CD4-positive, alpha-beta T cell treated with Interleukin-12 subunit alpha and Interleukin-12 subunit beta, for 1 hour (primary cell): ENCODE measurements around the gene RPLP2.

Experiments used
- DNase-seq: peaks from one replicate; pipeline ENCODE4 v3.0.0-alpha.2; 2020

RPLP2 gene

DNA sequence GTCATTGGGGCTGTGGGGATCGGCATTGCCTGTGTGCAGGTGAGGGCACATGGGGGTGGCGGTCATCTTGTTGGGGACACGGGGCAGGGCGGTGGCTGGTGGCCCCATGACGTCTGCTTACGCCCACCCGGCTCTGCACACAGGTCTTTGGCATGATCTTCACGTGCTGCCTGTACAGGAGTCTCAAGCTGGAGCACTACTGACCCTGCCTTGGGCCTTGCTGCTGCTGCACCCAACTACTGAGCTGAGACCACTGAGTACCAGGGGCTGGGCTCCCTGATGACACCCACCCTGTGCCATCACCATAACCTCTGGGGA is 28.2 kb downstream of the RPLP2 start:
- no peak for DNase-seq

DNA sequence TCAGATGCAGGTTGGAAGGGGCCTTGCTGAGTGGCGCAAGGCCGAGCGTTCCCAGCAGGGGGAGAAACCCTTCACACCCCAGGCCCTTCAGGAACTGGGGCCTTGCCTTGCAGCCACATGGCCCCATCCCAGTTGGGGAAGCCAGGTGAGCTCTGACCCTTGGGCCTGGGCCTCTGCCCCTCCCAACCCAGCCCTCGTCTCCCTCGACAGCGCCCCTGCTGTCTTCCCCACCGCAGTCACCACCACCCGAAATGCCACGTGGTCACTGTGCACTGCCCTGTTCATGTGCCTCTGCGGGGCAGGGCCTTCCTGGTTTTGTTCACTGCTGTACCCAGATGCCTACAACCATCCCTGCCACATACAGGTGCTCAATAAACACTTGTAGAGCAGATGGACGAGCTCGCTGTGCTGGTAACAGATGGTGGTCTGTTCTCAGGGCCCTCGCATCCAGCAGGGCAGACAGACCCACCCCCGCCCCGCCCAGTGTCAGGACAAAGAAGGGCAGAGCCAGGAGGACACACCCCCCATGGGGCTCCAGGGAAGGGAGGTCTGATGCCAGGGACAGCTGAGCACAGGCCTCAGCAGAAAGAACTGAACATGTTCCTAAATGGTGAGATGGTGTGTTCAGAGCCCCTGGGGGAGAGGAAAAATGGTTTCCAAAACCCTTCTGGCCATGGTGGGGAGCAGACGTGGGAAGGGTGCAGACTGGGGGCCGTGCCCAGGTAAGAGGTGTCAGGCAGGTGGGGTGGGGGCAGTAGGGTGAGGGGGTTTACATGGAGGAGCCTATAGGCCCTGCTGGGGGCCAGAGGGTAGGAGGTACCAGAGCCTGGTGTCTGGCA is 28.9 kb downstream of the RPLP2 start:
- DNase-seq: no peak

DNA sequence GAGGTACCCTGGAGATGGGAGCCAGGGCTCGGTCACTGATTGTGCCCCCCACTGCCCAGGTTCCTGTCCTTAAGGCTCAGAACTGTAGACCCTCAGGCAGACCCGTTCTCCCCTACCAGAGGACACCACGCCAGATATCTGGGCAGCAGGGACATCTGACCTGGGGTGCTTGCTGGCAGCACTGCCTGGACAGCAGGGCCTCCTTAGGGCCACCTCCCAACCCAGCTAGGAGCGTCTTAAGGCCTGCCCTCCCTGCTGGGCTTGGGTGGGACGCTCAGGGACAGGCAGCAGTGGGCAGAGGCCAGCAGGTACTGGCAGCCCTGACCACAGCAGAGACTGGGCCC is 29.5 kb downstream of the RPLP2 start:
- DNase-seq: no peak

DNA sequence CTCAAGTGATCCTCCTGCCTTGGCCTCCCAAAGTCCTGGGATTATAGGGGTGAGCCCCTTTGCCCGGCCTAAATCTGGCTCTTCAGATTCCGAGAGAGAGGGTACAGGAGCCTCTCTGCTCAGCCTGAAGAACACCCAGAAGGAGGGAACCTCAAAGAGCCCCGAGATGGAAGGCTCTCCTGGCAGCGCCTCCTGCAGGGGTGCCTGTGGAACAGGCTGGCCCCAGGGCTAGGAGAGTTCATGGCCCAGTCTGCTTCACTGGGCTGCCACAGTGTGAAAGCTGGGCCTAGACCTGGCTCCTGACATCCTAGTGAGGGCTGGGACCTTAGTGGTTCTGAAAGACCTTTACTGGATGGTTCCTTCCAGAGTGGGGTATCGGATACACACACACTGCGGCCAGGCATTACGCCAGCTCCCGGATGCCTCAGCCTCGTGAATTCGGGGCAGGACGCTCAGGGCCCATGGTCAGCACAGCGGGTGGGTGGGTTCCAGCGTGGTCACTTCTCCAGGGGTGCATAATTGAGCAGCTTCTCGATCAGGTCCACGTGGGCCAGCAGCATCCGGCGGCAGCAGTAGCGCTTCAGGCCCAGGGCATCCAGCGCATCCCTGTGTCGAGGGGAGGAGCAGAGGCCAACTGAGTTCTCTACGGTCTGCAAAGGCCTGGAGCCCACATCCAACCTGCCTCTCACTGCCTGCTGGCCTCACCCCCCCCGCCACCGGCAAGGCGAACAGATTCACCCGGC is 30.3 kb downstream of the RPLP2 start:
- DNase-seq: no peak

- no peak for DNase-seq
These were observed 32.2 kb downstream of the RPLP2 start for GRCh38 chr11:841981-842369.

- peak; percentile 89 for DNase-seq
These were observed 32.7 kb downstream of the RPLP2 start, which contains the start of the genes POLR2L and TSPAN4 for GRCh38 chr11:842370-843002. Gene POLR2L (minus strand): TSS chr11:842529. CDS start chr11:842508, 21 bp downstream. Gene TSPAN4 (plus strand): TSS chr11:842852. CDS start chr11:850305, 7,453 bp downstream.

- no peak for DNase-seq
These were observed 33.4 kb downstream of the RPLP2 start for GRCh38 chr11:843086-843734.

DNA sequence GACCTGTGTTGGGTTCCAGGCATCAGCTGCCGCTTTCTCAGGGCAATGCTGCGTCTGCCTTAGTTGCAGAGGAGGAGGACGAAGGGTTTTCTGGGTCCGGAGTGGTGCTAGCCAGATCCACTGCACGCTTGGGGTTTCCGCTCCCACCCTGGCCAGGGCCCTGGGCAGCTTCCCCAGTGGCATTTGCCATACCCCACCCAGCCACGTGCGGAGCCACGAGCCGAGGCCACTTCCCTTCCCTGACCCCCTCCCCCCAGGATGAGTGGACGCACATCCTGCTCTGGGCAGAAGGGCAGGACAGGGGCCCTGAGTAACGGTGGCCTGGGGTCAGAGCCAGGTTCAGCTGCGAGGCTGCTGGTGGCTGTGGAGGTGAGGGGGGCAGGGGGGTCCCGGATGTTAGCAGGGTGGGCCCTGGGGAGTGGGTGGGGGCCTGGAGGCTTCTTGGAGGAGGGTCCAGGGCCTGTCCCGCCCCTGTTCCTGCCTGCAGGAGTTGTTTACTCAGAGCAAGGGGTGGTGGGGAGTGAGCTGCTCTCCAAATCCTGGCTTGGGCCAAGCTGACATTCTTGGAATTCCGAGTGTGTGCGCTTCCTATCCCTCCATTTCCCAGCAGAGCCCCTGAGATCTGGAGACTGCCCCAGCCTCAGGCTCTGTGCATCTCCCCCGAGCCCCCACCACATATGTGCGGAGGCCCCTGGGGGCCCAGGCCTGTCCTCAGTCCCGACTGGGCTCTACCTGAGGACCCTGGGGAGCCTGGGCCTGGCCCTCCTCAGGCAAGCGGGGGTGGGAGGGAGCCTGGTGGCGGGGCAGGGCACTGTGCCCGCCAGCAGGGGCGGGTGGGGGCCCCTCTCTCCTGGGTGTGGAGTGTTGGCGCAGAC is 34.3 kb downstream of the RPLP2 start:
- no peak for DNase-seq

- DNase-seq: peak; percentile 36
These were observed 35.2 kb downstream of the RPLP2 start for GRCh38 chr11:844693-845644.

- no peak for DNase-seq
These were observed 36.2 kb downstream of the RPLP2 start for GRCh38 chr11:845872-846495.

- no peak for DNase-seq
These were observed 36.8 kb downstream of the RPLP2 start for GRCh38 chr11:846496-847098.

DNA sequence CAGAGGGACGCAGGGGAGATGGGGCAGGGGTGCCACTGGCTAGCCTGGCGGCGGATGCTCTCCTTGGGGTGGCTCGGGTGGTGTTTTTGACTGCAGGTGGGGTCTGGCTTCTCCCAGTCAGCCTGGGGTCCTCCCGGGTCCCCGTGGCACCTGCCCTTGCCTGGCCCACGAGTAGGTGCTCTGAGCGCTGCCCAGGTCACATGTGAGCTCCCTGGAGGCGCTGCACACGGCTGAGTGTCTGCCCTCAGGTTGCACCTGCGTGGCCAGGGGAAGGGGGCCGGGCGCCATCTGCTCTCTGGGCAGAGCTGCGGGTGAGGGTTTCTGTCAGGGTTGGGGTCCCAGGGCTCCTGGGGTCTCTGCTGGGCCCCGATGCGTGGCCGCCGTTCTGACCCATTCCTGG is 38.1 kb downstream of the RPLP2 start:
- no peak for DNase-seq

- DNase-seq: peak; percentile 74
These were observed 38.7 kb downstream of the RPLP2 start for GRCh38 chr11:848380-848931.

- peak; percentile 51 for DNase-seq
These were observed 39.5 kb downstream of the RPLP2 start for GRCh38 chr11:849104-849824.

- DNase-seq: no peak
These were observed 40.4 kb downstream of the RPLP2 start for GRCh38 chr11:849951-850774.

DNA sequence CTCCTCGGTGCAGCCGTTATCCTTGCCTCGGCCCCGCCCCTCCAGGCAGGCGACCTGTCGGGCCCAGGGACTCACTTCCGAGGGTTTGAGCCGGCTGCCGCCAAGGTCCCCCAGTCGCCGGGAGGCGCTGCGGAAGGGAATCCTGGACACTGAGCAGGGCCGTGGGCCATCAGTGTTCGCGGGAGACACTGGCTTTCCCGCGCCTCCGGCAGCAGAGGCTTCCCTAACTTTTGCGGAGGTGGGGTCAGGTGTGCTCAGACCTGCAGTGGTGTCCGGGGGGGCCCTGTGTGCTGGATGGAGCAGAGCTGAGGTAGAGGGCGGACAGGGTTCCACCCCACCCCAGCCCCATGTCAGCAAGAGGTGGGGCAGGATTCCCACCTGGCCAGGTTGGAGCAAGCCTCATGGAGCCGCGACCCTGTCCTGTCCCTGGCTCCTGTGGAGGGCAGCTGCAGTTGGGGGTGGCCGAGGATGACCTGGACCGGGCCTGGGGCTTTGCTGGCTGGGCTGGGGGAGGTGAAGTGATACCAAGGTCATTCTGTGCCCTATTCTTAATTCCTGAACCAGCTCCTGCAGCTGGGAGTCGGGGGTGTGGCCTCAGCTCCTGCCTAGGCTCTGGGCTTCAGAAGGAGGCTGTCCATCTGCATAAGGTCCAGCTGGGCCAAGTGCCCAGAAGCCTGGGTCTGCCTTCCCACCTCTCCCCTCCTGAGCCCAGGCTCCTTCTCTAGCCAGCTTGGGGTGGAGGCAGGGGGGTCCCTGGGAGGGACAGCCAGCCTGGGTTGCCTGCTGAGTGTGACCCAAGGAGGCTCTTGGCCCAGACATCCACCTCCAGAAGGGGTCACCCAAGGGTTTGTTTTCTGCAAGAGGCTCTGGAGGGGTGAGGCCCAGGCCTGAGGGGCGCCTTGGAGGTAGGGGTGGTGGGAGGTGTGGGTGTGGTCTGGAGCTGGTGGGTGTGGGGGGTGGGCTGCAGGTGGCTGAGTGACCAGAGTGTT is 41.3 kb downstream of the RPLP2 start:
- DNase-seq: no peak

GRCh38 chr11:852762-853161 is 43.0 kb downstream of the RPLP2 start:
- DNase-seq: no peak
